Activated CD4-positive, alpha-beta memory T cell treated with anti-CD3 and anti-CD28 coated beads, Interleukin-2, amount 10 ng/mL, durations not matched to agents 7 days and 5 days (primary cell): ENCODE results near the gene HSPB9. TPM values are rescaled to one million over a fixed set of nuclear protein-coding genes. Genes with fewer than 3 reads are reported as not detected.

Experiments used
- CTCF ChIA-PET: fragments of 350-600 bp; sonication (Branson Sonifier 250); formaldehyde crosslinking; loops from one replicate; lab custom pipeline; 2021; ENCODE audit warnings: antibody characterized with exemption, inconsistent platforms; lab: Charles Lee
- POLR2A ChIA-PET: fragments of 350-600 bp; sonication (Branson Sonifier 250); formaldehyde crosslinking; loops from one replicate; lab custom pipeline; 2021; ENCODE audit warnings: antibody characterized with exemption; lab: Charles Lee
- DNase-seq: peaks from one replicate; pipeline ENCODE4 v3.0.0-alpha.2; 2020
- H3K27ac Mint-ChIP-seq: one replicate; pipeline ENCODE4 v1.8.0; 2021; ENCODE audit warnings: mild to moderate bottlenecking, mixed read lengths
- H3K27me3 Mint-ChIP-seq: one replicate; pipeline ENCODE4 v1.8.0; 2021; ENCODE audit warnings: mixed read lengths
- H3K36me3 Mint-ChIP-seq: one replicate; pipeline ENCODE4 v1.8.0; 2021; ENCODE audit warnings: low read depth, mixed read lengths
- H3K4me1 Mint-ChIP-seq: one replicate; pipeline ENCODE4 v1.8.0; 2021; ENCODE audit warnings: mixed read lengths
- H3K4me3 Mint-ChIP-seq: one replicate; pipeline ENCODE4 v1.8.0; 2021; ENCODE audit warnings: mild to moderate bottlenecking, mixed read lengths
- H3K9me3 Mint-ChIP-seq: one replicate; pipeline ENCODE4 v1.8.0; 2021; ENCODE audit warnings: mixed read lengths
- total RNA-seq, 2 experiments: library from RNA; stranded (reverse); gene quantifications; one replicate each; pipeline ENCODE4 v1.2.3, GENCODE V29; 2021

The HSPB9 gene
- total RNA-seq, 2 experiments from 2014 or later = 0.18 TPM; not detected in 1

GRCh38 chr17:42090964-42091790 lies 31.4 kb upstream of the HSPB9 start:
- no peak overlapping the region for H3K4me3 Mint-ChIP-seq
- no peaks in the 10 kb centered on the region for H3K36me3 Mint-ChIP-seq
- POLR2A ChIA-PET = interaction anchor here (0.8 to 1.2 kb wide), 2 partner anchors 21 to 23 kb away, joined by 3 read pairs; partner anchors contain the start of gene DHX58
- DNase-seq = no peak
- H3K4me1 Mint-ChIP-seq = no peaks in the 10 kb centered on the region
- H3K27ac Mint-ChIP-seq = no peak overlapping the region
- CTCF ChIA-PET = interaction anchor here (0.6 to 1.5 kb wide), 5 partner anchors 10 to 26 kb away, joined by 3 to 9 read pairs (median 3); partner anchors contain the start of gene DHX58
- H3K9me3 Mint-ChIP-seq = no peaks in the 10 kb centered on the region
- H3K27me3 Mint-ChIP-seq = peaks cover 22% of the 10 kb centered on the region

- DNase-seq = no peak
- H3K27me3 Mint-ChIP-seq = peaks cover 38% of the 10 kb centered on the region
- H3K27ac Mint-ChIP-seq = no peak overlapping the region
- ChIA-PET POLR2A (no interaction called here), CTCF (no interaction called here)
- H3K4me1 Mint-ChIP-seq = peaks cover 4% of the 10 kb centered on the region
- no peaks in the 10 kb centered on the region for H3K9me3 Mint-ChIP-seq
- no peaks in the 10 kb centered on the region for H3K36me3 Mint-ChIP-seq
- H3K4me3 Mint-ChIP-seq = no peak overlapping the region
Observed at GRCh38 chr17:42092939-42093338, 29.7 kb upstream of the HSPB9 start.

GRCh38 chr17:42094375-42095069 lies 28.1 kb upstream of the HSPB9 start:
- Mint-ChIP-seq H3K4me3 (no peak overlapping the region), H3K27ac (no peak overlapping the region), H3K9me3 (no peaks in the 10 kb centered on the region), H3K4me1 (peaks cover 5% of the 10 kb centered on the region), H3K27me3 (peaks cover 35% of the 10 kb centered on the region), H3K36me3 (no peaks in the 10 kb centered on the region)
- CTCF ChIA-PET = interaction anchor here (1.2 kb wide), 1 partner anchor 9 kb away, joined by 4 read pairs; no protein-coding TSS in a partner anchor
- no peak for DNase-seq
- POLR2A ChIA-PET = interaction anchor here (0.8 kb wide), 1 partner anchor 9 kb away, joined by 4 read pairs; no protein-coding TSS in a partner anchor

- CTCF ChIA-PET = interaction anchor here (0.6 to 2.2 kb wide), 3 partner anchors 11 to 76 kb away, joined by 3 to 8 read pairs (median 3); partner anchors contain the start of gene NKIRAS2
- Mint-ChIP-seq H3K9me3 (no peaks in the 10 kb centered on the region), H3K4me3 (no peak overlapping the region), H3K27ac (no peak overlapping the region), H3K27me3 (peaks cover 24% of the 10 kb centered on the region), H3K36me3 (peaks cover 2% of the 10 kb centered on the region), H3K4me1 (peaks cover 5% of the 10 kb centered on the region)
- POLR2A ChIA-PET = interaction anchor here (0.9 to 1.3 kb wide), 2 partner anchors 75 to 130 kb away, joined by 3 read pairs; partner anchors contain the start of gene CNP
- DNase-seq = no peak
Observed at GRCh38 chr17:42096360-42097111, 26.1 kb upstream of the HSPB9 start.

GRCh38 chr17:42097691-42098631 lies 24.6 kb upstream of the HSPB9 start, which contains the start of gene ZNF385C:
TSS of gene ZNF385C (minus strand) at chr17:42098473. CDS start at chr17:42063056, 35,417 bp downstream.
- ChIA-PET POLR2A (interaction anchor here (0.9 to 2.6 kb wide), 3 partner anchors 14 to 81 kb away, joined by 3 to 14 read pairs (median 3); partner anchors contain the start of genes DHX58 and DNAJC7), CTCF (interaction anchor here (1.1 to 2.2 kb wide), 3 partner anchors 18 to 78 kb away, joined by 3 to 8 read pairs (median 5); partner anchors contain the start of gene NKIRAS2)
- Mint-ChIP-seq H3K36me3 (peaks cover 7% of the 10 kb centered on the region), H3K4me3 (no peak within 1 kb of the TSS), H3K27ac (no peak within 1 kb of the TSS), H3K27me3 (peaks cover 22% of the 10 kb centered on the region), H3K9me3 (no peaks in the 10 kb centered on the region), H3K4me1 (peaks cover 5% of the 10 kb centered on the region)
- no peak for DNase-seq

GRCh38 chr17:42098730-42099399 lies 23.7 kb upstream of the HSPB9 start:
- Mint-ChIP-seq H3K27me3 (peaks cover 22% of the 10 kb centered on the region), H3K27ac (no peak overlapping the region), H3K36me3 (peaks cover 7% of the 10 kb centered on the region), H3K9me3 (no peaks in the 10 kb centered on the region), H3K4me3 (no peak overlapping the region), H3K4me1 (peaks cover 5% of the 10 kb centered on the region)
- DNase-seq = no peak
- POLR2A ChIA-PET = interaction anchor here (0.8 to 2.6 kb wide), 2 partner anchors 13 to 136 kb away, joined by 3 to 14 read pairs; partner anchors contain the start of gene DHX58
- CTCF ChIA-PET = interaction anchor here (1.3 kb wide), 1 partner anchor 79 kb away, joined by 5 read pairs; the partner anchor contains the start of gene NKIRAS2

- Mint-ChIP-seq H3K4me1 (peaks cover 7% of the 10 kb centered on the region), H3K27me3 (peaks cover 14% of the 10 kb centered on the region), H3K9me3 (no peaks in the 10 kb centered on the region), H3K4me3 (no peak overlapping the region), H3K36me3 (peaks cover 28% of the 10 kb centered on the region), H3K27ac (no peak overlapping the region)
- ChIA-PET CTCF (interaction anchor here (0.6 to 2.0 kb wide), 12 partner anchors 9 to 81 kb away, joined by 3 to 12 read pairs (median 5); partner anchors contain the start of genes DHX58 and NKIRAS2), POLR2A (interaction anchor here (0.9 to 1.0 kb wide), 2 partner anchors 9 to 11 kb away, joined by 5 to 6 read pairs; partner anchors contain the start of gene DHX58)
- peak; percentile 72 for DNase-seq
Observed at GRCh38 chr17:42101513-42102292, 20.9 kb upstream of the HSPB9 start.

- Mint-ChIP-seq H3K36me3 (peaks cover 39% of the 10 kb centered on the region), H3K9me3 (no peaks in the 10 kb centered on the region), H3K27ac (no peak overlapping the region), H3K4me3 (no peak overlapping the region), H3K27me3 (no peaks in the 10 kb centered on the region), H3K4me1 (peaks cover 13% of the 10 kb centered on the region)
- ChIA-PET POLR2A (interaction anchor here (0.8 to 2.1 kb wide), 3 partner anchors 8 to 42 kb away, joined by 4 to 10 read pairs (median 5); partner anchors contain the start of gene DHX58), CTCF (interaction anchor here (0.7 to 1.5 kb wide), 5 partner anchors 9 to 77 kb away, joined by 3 to 5 read pairs (median 4); partner anchors contain the start of gene DHX58)
- no peak for DNase-seq
Observed at GRCh38 chr17:42103221-42103954, 19.2 kb upstream of the HSPB9 start.

GRCh38 chr17:42104264-42104663 lies 18.3 kb upstream of the HSPB9 start:
- no peak for DNase-seq
- Mint-ChIP-seq H3K9me3 (no peaks in the 10 kb centered on the region), H3K4me3 (no peak overlapping the region), H3K4me1 (peaks cover 22% of the 10 kb centered on the region), H3K27me3 (no peaks in the 10 kb centered on the region), H3K36me3 (peaks cover 47% of the 10 kb centered on the region), H3K27ac (no peak overlapping the region)
- ChIA-PET POLR2A (interaction anchor here (0.6 to 2.1 kb wide), 3 partner anchors 8 to 411 kb away, joined by 3 to 10 read pairs (median 5); partner anchors contain the start of gene DHX58), CTCF (interaction anchor here (1.0 to 1.5 kb wide), 4 partner anchors 9 to 36 kb away, joined by 3 to 5 read pairs (median 4); partner anchors contain the start of gene DHX58)
